HCT116 (cell line): Measurements from ENCODE around the gene GATAD1. TPM values are rescaled to one million over a fixed set of nuclear protein-coding genes. Genes with fewer than 3 reads are reported as not detected.

Experiments
- ATAC-seq: fragments of 200-7000 bp; cut with Tn5 transposase; 2 replicates; pipeline ENCODE4 v1.9.1; 2020; ENCODE audit warnings: mild to moderate bottlenecking, moderate library complexity
- BruUV-seq: library from RNA; stranded (reverse); fragments of 400-500 nt; replicated peaks from 2 replicates; lab custom pipeline; 2021; lab: Mats Ljungman, UMichigan
- CTCF ChIA-PET: fragments of 300-600 bp; sonication (Branson Sonifier 250); formaldehyde crosslinking; loops from one replicate; lab custom pipeline; 2021; ENCODE audit warnings: antibody characterized with exemption; lab: Charles Lee
- POLR2A ChIA-PET: fragments of 300-600, 350-600 bp; sonication (Branson Sonifier 250); formaldehyde crosslinking; loops from one replicate; lab custom pipeline; 2021; ENCODE audit warnings: antibody characterized with exemption; lab: Charles Lee
- RAD21 ChIA-PET, 2 experiments: fragments of 300-600 bp; sonication (Branson Sonifier 250); formaldehyde crosslinking; loops; one replicate each; lab custom pipeline; 2023; ENCODE audit warnings: low total read pairs in 2 of 2; ENCODE audit not compliant: uncharacterized antibody in 2 of 2, unreplicated experiment in 2 of 2, low non-redundant PET in 1 of 2; lab: Charles Lee
- DNase-seq: peaks from one replicate; pipeline ENCODE4 v3.0.0-alpha.2; 2010; ENCODE audit warnings: low read depth, low spot score
- H2AFZ ChIP-seq: fragments of 200-600 bp; shearing (Covaris generic), sonication (generic); 2 replicates; pipeline ENCODE4 v1.6.1; 2017; ENCODE audit warnings: low read depth, mixed run types, mixed read lengths, antibody characterized with exemption, low read length; ENCODE audit not compliant: poor library complexity, severe bottlenecking
- H3K27ac ChIP-seq: 2 replicates; pipeline ENCODE4 v1.5.1; 2012; ENCODE audit warnings: low read depth, low read length
- H3K27me3 ChIP-seq: fragments of 200-600 bp; sonication (generic); 2 replicates; pipeline ENCODE4 v1.6.1; 2016; ENCODE audit warnings: mixed run types, low read length, mixed read lengths; ENCODE audit not compliant: insufficient read depth
- H3K36me3 ChIP-seq, 2 experiments: fragments of 200-500 bp in 1 of 2; fragments of 200-600 bp in 1 of 2; sonication (Bioruptor generic) in 1 of 2; sonication (generic) in 1 of 2; 2 replicates each; pipeline versions ENCODE4 v1.5.1 to v1.6.1; 2014 to 2016; ENCODE audit warnings: low read length in 2 of 2, inconsistent platforms in 1 of 2, mixed read lengths in 1 of 2, mixed run types in 1 of 2; ENCODE audit not compliant: insufficient read depth in 2 of 2, control insufficient read depth in 1 of 2
- H3K4me1 ChIP-seq, 2 experiments: fragments of 200-600 bp in 1 of 2; sonication (generic) in 1 of 2; 2 replicates each; pipeline versions ENCODE4 v1.5.1 to v1.6.1; 2012 to 2017; ENCODE audit warnings: low read length in 2 of 2, inconsistent platforms in 1 of 2, mild to moderate bottlenecking in 1 of 2, mixed read lengths in 1 of 2, mixed run types in 1 of 2, moderate library complexity in 1 of 2; ENCODE audit not compliant: insufficient read depth in 2 of 2, control insufficient read depth in 1 of 2
- H3K4me2 ChIP-seq: fragments of 200-600 bp; sonication (generic); 2 replicates; pipeline ENCODE4 v1.6.1; 2017; ENCODE audit warnings: mixed run types, low read length, mixed read lengths
- H3K4me3 ChIP-seq, 2 experiments: fragments of 200-600 bp in 1 of 2; sonication (generic) in 1 of 2; replicated peaks in 1 of 2; 2 replicates each; pipeline ENCODE4 v1.5.1; 2011 to 2016; ENCODE audit warnings: low read length in 2 of 2, control low read depth in 1 of 2, low read depth in 1 of 2, mild to moderate bottlenecking in 1 of 2, mixed read lengths in 1 of 2, mixed run types in 1 of 2
- H3K79me2 ChIP-seq: fragments of 200-600 bp; sonication (generic); 2 replicates; pipeline ENCODE4 v1.6.1; 2017; ENCODE audit warnings: mild to moderate bottlenecking, mixed run types, low read length, moderate library complexity, mixed read lengths; ENCODE audit not compliant: insufficient read depth
- H3K9ac ChIP-seq: fragments of 200-600 bp; sonication (generic); 2 replicates; pipeline ENCODE4 v1.6.1; 2016; ENCODE audit warnings: low read length, mixed read lengths
- H3K9me2 ChIP-seq: fragments of 200-600 bp; sonication (generic), shearing (Covaris generic); 2 replicates; pipeline ENCODE4 v1.6.1; 2017; ENCODE audit warnings: mixed run types, mild to moderate bottlenecking, moderate library complexity; ENCODE audit not compliant: insufficient read depth
- H3K9me3 ChIP-seq, 2 experiments: fragments of 200-500 bp in 1 of 2; fragments of 200-600 bp in 1 of 2; sonication (Bioruptor generic) in 1 of 2; sonication (generic) in 1 of 2; 2 replicates each; pipeline ENCODE4 v1.6.1; 2014 to 2017; ENCODE audit warnings: low read length in 2 of 2, mixed read lengths in 2 of 2, inconsistent platforms in 1 of 2, low read depth in 1 of 2, mild to moderate bottlenecking in 1 of 2, mixed run types in 1 of 2, moderate library complexity in 1 of 2; ENCODE audit not compliant: control insufficient read depth in 1 of 2, insufficient read depth in 1 of 2
- H4K20me1 ChIP-seq: fragments of 200-600 bp; sonication (generic), shearing (Covaris generic); 2 replicates; pipeline ENCODE4 v1.6.1; 2017; ENCODE audit warnings: mixed run types, mild to moderate bottlenecking, moderate library complexity; ENCODE audit not compliant: insufficient read depth
- CBX3 ChIP-seq: IDR thresholded peaks from 2 replicates; pipeline ENCODE4 v1.6.1; 2012; ENCODE audit warnings: low read depth
- REST ChIP-seq: IDR thresholded peaks from 2 replicates; pipeline ENCODE4 v1.6.1; 2012; ENCODE audit warnings: low read depth
- SRF ChIP-seq: IDR thresholded peaks from 2 replicates; pipeline ENCODE4 v1.6.1; 2012; ENCODE audit warnings: low read depth
- YY1 ChIP-seq: IDR thresholded peaks from 2 replicates; pipeline ENCODE4 v1.6.1; 2011; ENCODE audit warnings: low read length, low read depth, moderate library complexity, mild to moderate bottlenecking; ENCODE audit not compliant: insufficient replicate concordance; ENCODE audit errors: extremely low read depth
- intact Hi-C: fragments of 100-400 bp; cut with micrococcal nuclease; formaldehyde crosslinking; loops from 2 replicates; pipeline ENCODE4 v1.10.0; 2022
- total RNA-seq: library from RNA; stranded (reverse); gene quantifications from one replicate; pipeline ENCODE4 v1.2.1, GENCODE V29; 2021; ENCODE audit not compliant: unreplicated experiment

The GATAD1 gene
- total RNA-seq, 1 experiment from 2014 or later, result 23.9 TPM

GRCh38 chr7:92456236-92456635 is 9.0 kb downstream of the GATAD1 start:
- no TSS peak for BruUV-seq
- H3K36me3 ChIP-seq, result peaks cover 26 to 45% of the 10 kb centered on the region in 2 experiments; a peak in 3 of 4 replicates

More at GRCh38 chr7:92456236-92456635, 9.0 kb downstream of the GATAD1 start:
- peaks cover 9% of the 10 kb centered on the region; the same call in 1 of the 2 replicates for H3K79me2 ChIP-seq
- no peaks in the 10 kb centered on the region for H3K9me2 ChIP-seq
- no peak overlapping the region for H3K9ac ChIP-seq
- intact Hi-C loops, result loop anchor here (5.0 kb wide), 1 partner anchor 514 kb away; the partner anchor contains the start of gene AKAP9
- H3K4me1 ChIP-seq, result no peaks in the 10 kb centered on the region
- H3K4me2 ChIP-seq, result no peak overlapping the region
- DNase-seq, result no peak
- ATAC-seq, result no peak
- H3K27ac ChIP-seq, result no peak overlapping the region
- H3K4me3 ChIP-seq, result no peak overlapping the region
- H4K20me1 ChIP-seq, result no peaks in the 10 kb centered on the region
- H3K27me3 ChIP-seq, result no peaks in the 10 kb centered on the region
- POLR2A ChIA-PET, result no interaction called here
- no peaks in the 10 kb centered on the region for H3K9me3 ChIP-seq
- RAD21 ChIA-PET, result no interaction called here
- no peak overlapping the region for H2AFZ ChIP-seq
- TF ChIP-seq CBX3 (no peak), YY1 (no peak), SRF (no peak), REST (no peak)
- TF ChIP-seq, all 23 proteins: peak for 0
- CTCF ChIA-PET, result no interaction called here
